HG03442 (cell line): ENCODE data around the gene PRTFDC1.
A peak's percentile ranks its signal among the peaks of the same experiment; 100 is the strongest.

ENCODE experiments used
- ATAC-seq: cut with Tn5 transposase; IDR thresholded peaks from one replicate; pipeline ENCODE4 v1.9.1; 2021; ENCODE audit warnings: mild to moderate bottlenecking, moderate library complexity; ENCODE audit not compliant: unreplicated experiment

PRTFDC1 gene

DNA sequence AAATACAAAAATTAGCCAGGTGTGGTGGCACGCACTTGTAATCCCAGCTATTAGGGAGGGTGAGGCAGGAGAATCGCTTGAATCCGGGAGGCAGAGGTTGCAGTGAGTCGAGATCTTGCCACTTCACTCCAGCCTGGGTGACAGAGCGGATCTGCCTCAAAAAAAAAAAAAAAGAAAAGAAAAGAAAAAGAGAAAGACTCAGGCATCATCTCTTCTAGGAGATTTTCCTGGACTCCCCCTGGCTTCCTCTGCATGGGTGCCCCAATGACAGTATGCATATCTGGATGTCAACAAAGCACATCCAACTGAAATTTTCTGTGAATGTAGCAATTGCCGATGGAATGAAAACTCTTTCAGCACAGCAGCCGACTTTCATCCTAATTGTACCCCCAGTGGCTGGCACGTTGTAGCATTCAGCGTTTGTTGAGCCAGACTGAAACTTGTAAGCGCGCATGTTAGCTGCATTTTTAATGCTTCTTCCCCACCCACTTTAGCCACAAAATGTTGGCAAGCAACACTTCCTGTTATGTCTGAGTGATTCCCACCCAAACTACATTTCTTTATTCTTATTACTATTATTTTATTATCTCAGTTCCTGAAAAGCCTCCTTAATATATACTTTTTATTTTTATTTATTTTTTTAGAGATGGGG, 70.2 kb downstream of the PRTFDC1 start:
- ATAC-seq, result peak; percentile 72

DNA sequence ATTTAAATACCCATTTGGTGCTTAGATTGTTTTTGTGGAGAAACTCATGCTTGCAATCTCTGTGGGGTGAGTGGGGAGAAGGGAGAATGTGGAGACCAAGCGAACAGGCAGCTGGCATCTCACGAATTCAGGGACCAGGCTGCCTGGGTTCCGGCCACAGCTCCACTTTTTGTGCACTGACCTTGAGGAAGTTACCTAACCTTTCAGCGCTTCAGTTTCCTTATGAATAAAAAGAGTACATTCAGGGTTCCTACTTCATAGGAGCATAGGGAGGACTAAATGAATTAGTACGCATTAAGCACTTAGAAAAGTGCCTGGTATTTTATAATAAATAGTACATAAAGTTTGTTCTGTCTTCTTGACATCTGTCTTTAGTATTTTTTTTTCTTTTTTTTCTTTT, 72.5 kb downstream of the PRTFDC1 start:
- no peak for ATAC-seq

GRCh38 chr10:24874133-24874532, 78.3 kb downstream of the PRTFDC1 start:
- no peak for ATAC-seq

DNA sequence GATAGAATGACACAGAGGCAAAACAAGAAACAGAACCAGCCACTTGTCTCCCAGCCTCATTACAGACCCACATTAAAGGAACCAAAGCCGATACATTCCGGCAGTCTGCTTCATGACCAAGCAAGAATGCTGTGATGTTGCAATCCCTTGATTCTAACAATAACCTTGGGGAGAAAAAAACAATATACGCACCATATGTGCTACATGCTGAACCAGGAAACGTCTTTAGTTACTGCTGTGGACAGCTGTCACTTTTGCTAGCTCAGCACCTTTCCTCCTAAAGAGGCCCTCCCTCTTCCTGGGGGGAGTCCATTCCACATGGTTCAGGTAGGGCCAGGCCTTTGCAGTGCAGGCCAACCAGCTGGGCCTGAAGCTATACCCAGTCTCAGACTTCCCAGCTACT, 79.1 kb downstream of the PRTFDC1 start:
- no peak for ATAC-seq

DNA sequence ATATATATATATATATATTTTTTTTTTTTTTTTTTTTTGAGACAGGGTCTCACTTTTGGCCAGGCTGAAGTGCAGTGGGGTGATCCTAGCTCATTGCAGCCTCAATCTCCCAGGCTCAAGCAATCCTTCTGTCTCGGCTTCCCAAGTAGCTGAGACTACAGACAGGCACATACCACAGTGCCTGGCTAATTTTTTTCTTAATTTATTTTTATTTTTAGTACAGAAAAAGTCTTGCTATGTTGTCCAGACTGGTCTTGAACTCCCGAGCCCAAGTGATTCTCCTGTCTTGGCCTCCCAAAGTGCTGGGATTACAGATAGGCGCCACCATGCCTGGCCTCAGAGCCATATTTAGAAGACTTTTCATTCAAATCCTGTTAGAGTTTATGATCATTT, 79.6 kb downstream of the PRTFDC1 start:
- no peak for ATAC-seq

- no peak for ATAC-seq
Observed at GRCh38 chr10:24872049-24872789, 80.2 kb downstream of the PRTFDC1 start.

GRCh38 chr10:24871011-24871935, 81.1 kb downstream of the PRTFDC1 start:
- no peak for ATAC-seq

DNA sequence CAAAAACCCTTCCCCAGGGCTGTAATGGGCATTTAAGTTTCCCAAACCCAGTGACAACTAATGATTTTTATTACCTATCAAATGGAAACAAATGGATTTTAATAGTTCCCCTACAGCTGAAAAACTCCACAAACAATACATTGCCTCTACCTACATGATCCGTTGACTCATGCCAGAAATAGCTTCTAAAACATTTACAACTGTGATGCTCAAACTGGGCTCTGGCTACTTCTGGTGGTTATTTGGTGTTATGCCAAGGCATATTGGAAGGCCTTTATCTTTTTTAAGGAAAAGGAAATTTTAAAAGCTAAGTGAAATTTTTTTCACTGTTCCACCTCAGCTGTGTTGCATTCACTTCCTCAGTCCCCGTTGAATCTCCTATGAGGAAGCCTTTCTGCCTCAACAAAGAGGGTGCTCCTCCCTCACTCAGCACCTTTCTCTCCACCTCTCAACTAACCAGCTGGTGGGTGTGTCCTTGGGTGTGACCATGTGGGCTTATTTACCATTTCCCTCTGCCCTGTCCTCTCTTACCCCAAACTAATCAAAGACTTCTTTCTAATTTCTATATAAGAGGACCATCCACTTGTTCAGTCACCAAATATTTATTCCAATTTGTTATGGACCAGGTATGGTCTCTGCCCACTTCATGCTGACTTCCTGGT, 82.9 kb downstream of the PRTFDC1 start:
- ATAC-seq, result no peak

DNA sequence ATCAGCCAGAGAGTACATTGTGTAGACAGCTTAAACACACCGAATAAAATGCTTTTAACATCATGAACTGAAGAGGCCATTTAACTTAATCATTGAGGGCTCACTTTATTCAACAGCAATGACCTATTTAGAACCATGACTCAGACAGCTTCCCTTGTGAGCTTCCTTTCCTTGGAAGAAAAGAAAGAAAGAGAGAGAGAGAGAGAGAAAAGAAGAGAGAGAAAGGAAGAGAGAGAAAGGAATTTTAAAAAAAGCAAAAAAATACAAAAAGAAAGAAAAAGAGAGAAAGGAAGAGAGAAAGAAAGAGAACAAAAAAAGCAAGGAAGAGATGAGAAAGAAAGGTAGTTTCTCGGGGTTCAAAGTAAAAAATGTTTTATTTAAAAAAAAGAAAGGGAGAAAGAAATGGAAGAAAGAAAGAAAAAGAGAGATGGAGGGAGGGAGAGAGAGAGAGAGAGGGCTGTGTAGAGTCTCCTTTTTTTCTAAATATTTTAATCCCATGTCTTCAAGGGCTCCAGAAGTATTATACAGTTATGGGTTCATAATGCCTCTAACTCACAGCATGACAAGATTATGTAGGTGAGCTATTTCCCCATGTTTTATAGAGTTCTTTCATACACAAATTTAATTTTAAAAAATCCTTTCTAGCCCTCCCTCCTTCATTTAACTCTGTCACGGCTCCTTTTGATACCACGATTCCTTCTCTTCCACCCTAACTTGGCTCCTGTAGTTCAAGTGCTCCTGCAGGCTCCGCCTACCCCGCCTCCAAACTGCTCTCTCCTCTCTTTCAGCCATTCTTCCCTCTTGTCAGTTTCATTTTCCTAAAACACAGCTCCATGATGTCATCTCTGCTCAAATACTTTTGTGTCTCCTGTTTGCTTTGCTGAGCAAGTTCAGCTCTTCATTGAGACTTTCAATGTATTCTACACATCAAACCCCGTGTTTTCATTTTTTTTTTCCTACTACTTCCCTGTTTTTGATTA, 85.5 kb downstream of the PRTFDC1 start:
- no peak for ATAC-seq

- ATAC-seq, result no peak
Observed at GRCh38 chr10:24865783-24866182, 86.6 kb downstream of the PRTFDC1 start.

DNA sequence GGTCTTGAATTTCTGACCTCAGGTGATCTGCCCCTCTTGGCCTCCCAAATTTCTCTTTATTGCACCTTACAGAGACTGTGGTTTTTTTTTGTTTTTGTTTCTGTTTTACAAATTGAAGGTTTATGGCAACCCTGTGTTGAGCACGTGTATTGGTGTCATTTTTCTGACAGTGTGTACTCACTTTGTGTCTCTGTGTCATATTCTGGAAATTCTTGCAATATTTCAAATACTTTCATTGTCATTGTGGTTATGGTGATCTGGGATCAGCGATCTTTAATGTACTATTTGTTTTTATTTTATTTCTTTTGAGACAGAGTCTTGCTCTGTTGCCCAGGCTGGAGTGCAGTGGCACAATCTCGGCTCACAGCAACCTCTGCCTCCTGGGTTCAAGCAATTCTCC, 89.8 kb downstream of the PRTFDC1 start:
- no peak for ATAC-seq

DNA sequence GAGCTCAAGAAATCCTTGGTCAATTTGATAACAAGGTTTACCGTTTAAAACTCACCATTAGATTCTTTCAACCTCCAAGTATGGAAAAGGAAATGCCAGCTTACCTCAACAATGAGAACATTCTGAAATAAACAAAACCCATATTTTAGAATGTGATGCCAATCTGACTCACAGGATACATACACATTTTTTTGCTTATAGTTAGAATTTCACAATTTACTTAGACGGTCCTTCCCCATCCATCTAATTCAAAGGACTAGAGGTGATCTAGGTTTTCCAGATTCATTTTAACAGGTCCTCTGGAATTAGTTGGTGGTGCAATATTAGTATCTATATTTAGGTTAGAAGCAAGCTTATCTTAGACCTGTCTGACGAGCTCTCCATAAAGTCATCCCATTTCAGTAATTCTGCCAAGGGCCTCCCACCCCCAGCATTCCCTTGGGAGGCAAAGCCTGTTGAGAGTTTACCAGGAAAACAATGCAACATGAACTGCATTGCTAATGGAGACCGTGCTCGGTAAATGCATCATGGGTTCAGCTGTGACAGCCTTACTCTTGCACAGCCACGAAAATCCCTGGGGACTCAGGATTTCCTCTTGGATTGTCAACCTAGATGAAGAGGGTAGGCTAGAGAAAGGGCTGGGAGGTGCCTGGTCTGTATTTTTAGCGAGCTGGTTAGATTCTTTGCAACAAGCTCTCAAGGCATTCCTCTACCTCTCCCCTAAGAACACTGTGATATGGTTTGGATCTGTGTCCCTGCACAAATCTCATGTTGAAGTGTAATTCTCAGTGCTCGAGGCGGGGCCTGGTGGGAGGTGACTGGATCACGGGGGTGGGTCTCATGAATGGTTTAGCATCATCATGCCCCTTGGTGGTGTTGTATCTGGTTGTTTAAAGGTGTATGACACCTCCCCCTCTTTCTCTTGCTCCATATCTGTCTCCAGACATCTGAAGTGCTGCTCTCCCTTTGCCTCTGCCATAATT, 93.8 kb downstream of the PRTFDC1 start:
- no peak for ATAC-seq

DNA sequence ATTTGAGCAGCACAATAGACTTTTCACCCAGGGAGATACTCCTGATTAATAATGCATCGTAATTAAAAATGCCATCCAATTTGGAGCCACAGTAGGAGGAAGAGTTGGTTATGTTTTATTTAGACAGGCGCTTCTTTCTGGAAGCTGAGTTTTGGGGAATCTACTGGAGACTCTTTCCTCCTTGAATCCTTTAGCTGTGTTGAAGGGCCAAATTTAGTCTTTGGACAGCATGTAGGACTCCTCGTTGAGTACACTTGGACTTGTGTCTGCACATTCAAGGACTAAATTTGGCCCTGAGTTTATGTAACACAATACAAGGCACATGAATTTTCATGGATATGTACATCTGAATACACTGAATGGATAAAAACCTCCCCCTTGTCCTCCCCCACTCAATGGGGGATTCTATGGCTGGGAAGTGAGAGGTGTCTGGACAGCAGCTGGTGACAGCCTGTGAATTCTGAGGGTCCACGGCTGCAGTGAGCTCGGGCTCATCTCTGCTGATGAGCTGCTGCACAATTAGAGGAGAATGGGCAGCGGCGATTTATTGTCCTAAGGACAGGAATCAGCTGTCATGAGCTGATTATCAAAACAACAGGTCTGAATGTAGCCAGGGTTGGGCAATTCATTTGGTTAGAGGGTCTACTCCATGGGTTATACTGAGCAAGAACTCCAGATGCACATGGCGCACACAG, 95.2 kb downstream of the PRTFDC1 start:
- no peak for ATAC-seq

GRCh38 chr10:24854256-24854655, 98.2 kb downstream of the PRTFDC1 start:
- ATAC-seq, result no peak

DNA sequence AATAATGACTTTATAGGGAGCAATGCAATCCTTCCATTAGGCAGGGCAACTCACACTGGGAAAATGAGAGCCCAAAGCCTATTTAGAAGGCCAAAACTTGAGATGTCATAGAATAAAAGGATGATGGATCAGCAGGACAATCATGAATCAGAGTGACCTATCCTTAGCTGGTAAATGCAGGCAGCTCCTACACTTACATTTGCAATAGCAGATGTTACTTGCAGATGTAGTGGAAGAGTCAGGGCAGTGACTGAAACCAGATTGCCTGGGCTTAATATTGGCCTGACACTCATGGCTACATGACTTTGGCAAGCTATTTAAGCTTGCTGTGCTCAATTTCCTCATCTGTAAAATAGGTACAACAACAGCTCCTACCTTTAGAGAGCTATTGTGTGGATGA, 98.7 kb downstream of the PRTFDC1 start:
- ATAC-seq, result no peak

- ATAC-seq, result no peak
Observed at GRCh38 chr10:24851629-24852028, 100.8 kb downstream of the PRTFDC1 start.

- ATAC-seq, result no peak
Observed at GRCh38 chr10:24850727-24851296, 101.6 kb downstream of the PRTFDC1 start.
